Measurements from ENCODE around the gene FNTB. TPM values are rescaled to one million over a fixed set of nuclear protein-coding genes. Genes with fewer than 3 reads are reported as not detected.

The FNTB gene
- polyA plus RNA-seq, 1 experiment, result 33.8 TPM

DNA sequence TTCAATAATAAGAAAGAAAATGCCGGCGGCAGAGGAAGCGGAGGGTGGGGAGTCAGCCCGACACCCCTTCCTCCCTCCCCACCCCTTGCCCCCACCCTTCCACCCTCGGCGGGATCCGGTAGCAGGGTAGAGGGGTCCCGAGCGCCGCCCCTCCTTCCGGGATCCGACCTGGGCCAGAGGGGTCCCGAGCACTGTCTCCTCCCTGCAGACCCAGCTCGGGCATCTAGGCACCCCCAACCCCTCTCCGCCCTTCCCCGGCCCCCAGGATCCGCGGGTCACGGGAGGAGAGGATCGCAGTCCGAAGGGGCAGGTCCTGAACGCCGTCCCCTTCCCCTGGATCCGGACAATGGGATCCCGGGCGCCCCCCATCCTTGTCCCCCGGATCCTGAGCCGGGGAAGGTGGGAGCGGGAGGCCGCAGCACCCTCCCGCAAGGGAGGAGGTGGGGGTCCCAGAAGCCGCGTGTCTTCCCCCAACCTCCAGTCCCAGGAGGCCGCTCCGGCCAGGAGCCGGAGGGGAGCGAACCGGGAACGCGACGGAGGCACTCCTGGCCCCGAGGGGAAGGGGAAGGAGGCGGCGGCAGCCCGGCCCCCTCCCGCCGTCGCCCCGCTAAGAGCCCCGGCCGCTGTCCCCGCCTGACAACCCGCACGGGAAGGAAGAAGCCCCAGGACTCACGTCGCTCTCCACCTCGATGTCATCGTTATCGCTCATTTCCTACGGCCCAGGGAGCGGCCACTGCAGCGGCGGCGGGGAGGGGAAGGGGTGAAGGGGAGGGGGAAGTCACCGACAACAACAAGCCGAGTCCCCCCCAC, 115.1 kb downstream of the FNTB start:
- CTCF ChIA-PET, result interaction anchor here (1.3 kb wide), 1 partner anchor 15 kb away, joined by 4 read pairs; no protein-coding TSS in a partner anchor
- peak overlapping the region; percentile 99 for H3K4me3 ChIP-seq (ENCODE audit: low read depth, low read length)
- POLR2A ChIA-PET, result interaction anchor here (0.6 to 1.1 kb wide), 3 partner anchors 11 to 457 kb away, joined by 3 to 10 read pairs (median 4); no protein-coding TSS in a partner anchor

DNA sequence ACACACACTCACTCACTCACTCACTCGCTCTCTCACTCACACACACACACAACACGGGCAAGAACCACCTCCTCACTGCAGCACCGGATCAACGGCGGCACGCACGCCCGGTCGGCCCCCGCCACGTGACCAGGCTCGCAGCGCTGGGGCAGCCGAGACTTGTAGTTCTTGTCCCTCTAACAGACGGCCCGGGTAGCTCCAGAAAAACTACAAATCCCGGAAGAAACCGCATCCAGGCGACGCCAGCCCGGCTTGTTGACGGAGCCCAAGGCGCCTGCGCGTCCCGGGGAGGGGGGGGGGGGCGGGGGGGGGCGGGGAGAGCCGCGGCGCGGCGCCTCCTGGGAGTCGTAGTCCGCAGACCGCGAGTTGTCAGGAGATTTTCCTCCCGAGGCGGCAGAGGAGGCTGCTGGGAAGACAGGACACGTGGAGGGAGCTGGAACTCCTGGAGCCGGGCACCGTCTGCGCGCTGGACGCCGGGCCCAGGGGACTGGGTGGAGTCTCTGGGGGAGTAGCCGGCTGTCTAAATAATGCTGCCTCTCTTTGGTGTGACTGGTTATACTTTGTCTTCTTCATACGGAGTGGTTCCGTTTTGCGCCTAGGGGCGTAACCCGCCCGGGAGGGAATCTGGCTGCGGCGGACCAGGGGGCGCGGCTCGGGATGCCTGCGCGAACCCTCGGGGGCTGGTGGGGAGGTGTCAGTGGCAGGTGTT, 115.9 kb downstream of the FNTB start, which contains the start of gene MAX:
MAX (minus strand) TSS at position 77 of the 709 bp plus-strand sequence. CDS start 178 bp downstream, outside the sequence.
- H3K4me3 ChIP-seq (ENCODE audit: low read depth, low read length), result peak within 1 kb of the TSS; percentile 99
- H3K27me3 ChIP-seq (ENCODE audit: control insufficient read depth, insufficient read depth, low read length), result no peaks in the 10 kb centered on the region
- DNase-seq (ENCODE audit: low read depth), result peak; percentile 92
- ChIA-PET CTCF (interaction anchor here (1.3 kb wide), 1 partner anchor 14 kb away, joined by 4 read pairs; no protein-coding TSS in a partner anchor), POLR2A (interaction anchor here (0.6 to 1.1 kb wide), 4 partner anchors 10 to 1386 kb away, joined by 3 to 18 read pairs (median 7); no protein-coding TSS in a partner anchor)
- no peak for TF ChIP-seq CTCF (IDR thresholded peaks at IDR 0.05; ENCODE audit: insufficient read depth, low read depth, low read length)
- no peaks in the 10 kb centered on the region; the same call in 1 of the 2 replicates for H3K36me3 ChIP-seq (ENCODE audit: control insufficient read depth, insufficient read depth, low read length)

More for the DNA sequence above, 115.1 kb downstream of the FNTB start:
- H3K36me3 ChIP-seq (ENCODE audit: control insufficient read depth, insufficient read depth, low read length), result no peaks in the 10 kb centered on the region; the same call in 1 of the 2 replicates
- no peak for TF ChIP-seq CTCF (IDR thresholded peaks at IDR 0.05; ENCODE audit: insufficient read depth, low read depth, low read length)
- no peaks in the 10 kb centered on the region for H3K27me3 ChIP-seq (ENCODE audit: control insufficient read depth, insufficient read depth, low read length)
- DNase-seq (ENCODE audit: low read depth), result no peak

DNA sequence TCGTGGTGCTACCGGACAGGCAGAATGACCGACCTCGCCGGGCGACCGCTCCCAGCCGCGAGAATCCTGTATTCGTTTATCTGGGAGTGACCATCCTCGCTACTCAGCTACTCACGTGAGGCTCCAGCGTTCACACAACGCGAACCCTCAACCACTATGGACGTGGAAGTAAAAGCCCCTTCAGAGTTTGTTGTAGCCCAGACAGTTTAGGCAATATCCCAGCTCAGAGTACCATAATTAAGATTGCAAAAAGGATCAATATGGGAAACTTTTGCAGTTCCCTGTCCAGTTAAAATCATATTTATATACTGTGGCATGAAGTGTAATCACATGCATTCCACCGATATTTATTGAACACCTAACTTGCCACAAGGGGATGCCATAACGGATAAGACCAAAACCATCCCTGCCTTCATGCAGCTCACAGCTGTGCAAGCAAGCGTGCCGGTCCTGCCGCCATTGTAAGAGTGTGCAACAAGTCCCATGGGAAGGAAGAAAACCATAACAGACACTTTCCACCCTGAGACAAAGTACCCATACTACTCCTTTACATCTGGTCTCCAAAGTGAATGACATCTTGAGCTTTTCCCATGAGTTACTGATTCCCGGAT, 116.6 kb downstream of the FNTB start:
- DNase-seq (ENCODE audit: low read depth), result no peak
- CTCF ChIA-PET, result interaction anchor here (1.3 to 2.0 kb wide), 2 partner anchors 14 to 83 kb away, joined by 4 to 5 read pairs; no protein-coding TSS in a partner anchor
- Histone ChIP-seq H3K4me3 (ENCODE audit: low read depth, low read length) (peak overlapping the region; percentile 84), H3K27me3 (ENCODE audit: control insufficient read depth, insufficient read depth, low read length) (no peaks in the 10 kb centered on the region), H3K36me3 (ENCODE audit: control insufficient read depth, insufficient read depth, low read length) (no peaks in the 10 kb centered on the region; the same call in 1 of the 2 replicates)
- POLR2A ChIA-PET, result interaction anchor here (0.7 to 1.1 kb wide), 2 partner anchors 10 to 1386 kb away, joined by 10 to 18 read pairs; no protein-coding TSS in a partner anchor
- no peak for TF ChIP-seq CTCF (IDR thresholded peaks at IDR 0.05; ENCODE audit: insufficient read depth, low read depth, low read length)

GRCh38 chr14:65104791-65105190, 118.1 kb downstream of the FNTB start:
- no peak for DNase-seq (ENCODE audit: low read depth)
- Histone ChIP-seq H3K27me3 (ENCODE audit: control insufficient read depth, insufficient read depth, low read length) (no peaks in the 10 kb centered on the region), H3K4me3 (ENCODE audit: low read depth, low read length) (no peak overlapping the region), H3K36me3 (ENCODE audit: control insufficient read depth, insufficient read depth, low read length) (no peaks in the 10 kb centered on the region)
- no peak for TF ChIP-seq CTCF (IDR thresholded peaks at IDR 0.05; ENCODE audit: insufficient read depth, low read depth, low read length)
- CTCF ChIA-PET, result interaction anchor here (2.0 kb wide), 1 partner anchor 85 kb away, joined by 5 read pairs; no protein-coding TSS in a partner anchor
- POLR2A ChIA-PET, result no interaction called here

Measured in BJ (cell line).